Left forelimb (tissue), 1 donor: ENCODE data around the gene PIK3C2G.

Experiments
- DNase-seq: peaks from one replicate; pipeline ENCODE4 v3.0.0-alpha.2; 2018; ENCODE audit warnings: low spot score

PIK3C2G gene

GRCh38 chr12:18564306-18564705 lies 303.0 kb downstream of the PIK3C2G start:
- no peak for DNase-seq

GRCh38 chr12:18567787-18568186 lies 306.5 kb downstream of the PIK3C2G start:
- no peak for DNase-seq

- DNase-seq, result no peak
Observed at GRCh38 chr12:18570543-18570942, 309.2 kb downstream of the PIK3C2G start.

GRCh38 chr12:18576104-18576626 lies 314.8 kb downstream of the PIK3C2G start:
- DNase-seq, result no peak

- no peak for DNase-seq
Observed at GRCh38 chr12:18576648-18577047, 315.3 kb downstream of the PIK3C2G start.

GRCh38 chr12:18578191-18578590 lies 316.9 kb downstream of the PIK3C2G start:
- DNase-seq, result no peak

- DNase-seq, result no peak
Observed at GRCh38 chr12:18580291-18580690, 319.0 kb downstream of the PIK3C2G start.

- no peak for DNase-seq
Observed at GRCh38 chr12:18580706-18581105, 319.4 kb downstream of the PIK3C2G start.

GRCh38 chr12:18581232-18581962 lies 320.1 kb downstream of the PIK3C2G start:
- no peak for DNase-seq

GRCh38 chr12:18583655-18584054 lies 322.3 kb downstream of the PIK3C2G start:
- no peak for DNase-seq

- DNase-seq, result no peak
Observed at GRCh38 chr12:18586581-18586980, 325.3 kb downstream of the PIK3C2G start.

- DNase-seq, result no peak
Observed at GRCh38 chr12:18589316-18589715, 328.0 kb downstream of the PIK3C2G start.

- no peak for DNase-seq
Observed at GRCh38 chr12:18591473-18591872, 330.2 kb downstream of the PIK3C2G start.

- DNase-seq, result no peak
Observed at GRCh38 chr12:18595412-18595811, 334.1 kb downstream of the PIK3C2G start.

- no peak for DNase-seq
Observed at GRCh38 chr12:18601962-18602361, 340.6 kb downstream of the PIK3C2G start.

- no peak for DNase-seq
Observed at GRCh38 chr12:18612971-18613370, 351.7 kb downstream of the PIK3C2G start.

- DNase-seq, result no peak
Observed at GRCh38 chr12:18620986-18621385, 359.7 kb downstream of the PIK3C2G start.

GRCh38 chr12:18629445-18629844 lies 368.1 kb downstream of the PIK3C2G start:
- no peak for DNase-seq

- no peak for DNase-seq
Observed at GRCh38 chr12:18629916-18630315, 368.6 kb downstream of the PIK3C2G start.

GRCh38 chr12:18631339-18631738 lies 370.0 kb downstream of the PIK3C2G start:
- no peak for DNase-seq

- DNase-seq, result no peak
Observed at GRCh38 chr12:18632848-18633247, 371.5 kb downstream of the PIK3C2G start.

GRCh38 chr12:18634382-18634781 lies 373.1 kb downstream of the PIK3C2G start:
- no peak for DNase-seq

GRCh38 chr12:18640321-18640955 lies 379.1 kb downstream of the PIK3C2G start:
- DNase-seq, result no peak

- no peak for DNase-seq
Observed at GRCh38 chr12:18643681-18644080, 382.4 kb downstream of the PIK3C2G start.
